H1 (cell line): ENCODE results near the gene CFAP100. TPM values are rescaled to one million over a fixed set of nuclear protein-coding genes. Genes with fewer than 3 reads are reported as not detected.

Experiments used
- CTCF ChIA-PET: fragments of 300-600 bp; sonication (Branson Sonifier 250); formaldehyde crosslinking; loops from one replicate; lab custom pipeline; 2021; ENCODE audit not compliant: partially characterized antibody; lab: Charles Lee
- POLR2A ChIA-PET: fragments of 300-600 bp; sonication (Branson Sonifier 250); formaldehyde crosslinking; loops from one replicate; lab custom pipeline; 2021; ENCODE audit warnings: inconsistent platforms; ENCODE audit not compliant: partially characterized antibody; lab: Charles Lee
- DNase-seq, 2 experiments: peaks; one replicate each; pipeline versions ENCODE4 v3.0.0 to v3.0.0-alpha.2; 2010 to 2022; ENCODE audit warnings: low spot score in 2 of 2, low read depth in 1 of 2, mixed read lengths in 1 of 2
- FAIRE-seq: peaks from 2 replicates; lab custom pipeline; 2011; peaks lifted over from hg19 to GRCh38; lab: Jason Lieb, UNC
- H2AFZ ChIP-seq: 2 replicates; pipeline ENCODE4 v1.8.1; 2012; ENCODE audit warnings: low read length, inconsistent platforms
- H2AK5ac ChIP-seq: 2 replicates; pipeline ENCODE4 v1.6.1; 2013; ENCODE audit warnings: low read depth, low read length
- H2BK120ac ChIP-seq: replicated peaks from 2 replicates; pipeline ENCODE3; 2013; ENCODE audit warnings: low read depth, low read length, inconsistent platforms
- H2BK12ac ChIP-seq: 2 replicates; pipeline ENCODE4 v1.6.1; 2013; ENCODE audit warnings: low read depth, low read length
- H2BK15ac ChIP-seq: 2 replicates; pipeline ENCODE4 v1.6.1; 2013; ENCODE audit warnings: low read length
- H2BK20ac ChIP-seq: 2 replicates; pipeline ENCODE4 v1.6.1; 2013; ENCODE audit warnings: low read length
- H2BK5ac ChIP-seq: 2 replicates; pipeline ENCODE4 v1.6.1; 2013; ENCODE audit warnings: low read depth, low read length
- H3K14ac ChIP-seq: 2 replicates; pipeline ENCODE4 v1.6.1; 2013; ENCODE audit warnings: inconsistent platforms; ENCODE audit not compliant: insufficient read length
- H3K18ac ChIP-seq: 2 replicates; pipeline ENCODE4 v1.6.1; 2013; ENCODE audit warnings: low read length; ENCODE audit errors: extremely low read depth
- H3K23ac ChIP-seq: 2 replicates; pipeline ENCODE4 v1.6.1; 2013; ENCODE audit warnings: inconsistent platforms; ENCODE audit not compliant: insufficient read length
- H3K23me2 ChIP-seq: 2 replicates; pipeline ENCODE4 v1.6.1; 2013; ENCODE audit warnings: low read depth, low read length
- H3K27ac ChIP-seq: 2 replicates; pipeline ENCODE4 v1.6.1; 2011; ENCODE audit warnings: low read depth, low read length, inconsistent platforms
- H3K27me3 ChIP-seq, 4 experiments: replicated peaks in 1 of 4; 1 replicate in 1 of 4; 2 replicates in 3 of 4; pipeline versions ENCODE4 v1.6.1 to v1.8.1; 2011 to 2013; ENCODE audit warnings: low read length in 3 of 4, mild to moderate bottlenecking in 3 of 4, inconsistent platforms in 2 of 4, mixed read lengths in 2 of 4, moderate library complexity in 1 of 4; ENCODE audit not compliant: control insufficient read depth in 3 of 4, insufficient read depth in 3 of 4; ENCODE audit errors: extremely low read depth in 1 of 4
- H3K36me3 ChIP-seq, 4 experiments: 2 replicates each; pipeline versions ENCODE4 v1.6.1 to v1.8.1; 2011 to 2013; ENCODE audit warnings: mild to moderate bottlenecking in 4 of 4, low read length in 3 of 4, moderate library complexity in 2 of 4, control low read depth in 1 of 4, inconsistent platforms in 1 of 4; ENCODE audit not compliant: insufficient read depth in 4 of 4, control insufficient read depth in 2 of 4
- H3K4ac ChIP-seq: replicated peaks from 2 replicates; pipeline ENCODE3; 2013; ENCODE audit warnings: low read length, low read depth, mixed read lengths, inconsistent platforms; ENCODE audit not compliant: insufficient read length
- H3K4me1 ChIP-seq, 4 experiments: replicated peaks in 1 of 4; 1 replicate in 1 of 4; 2 replicates in 3 of 4; pipeline versions ENCODE4 v1.6.1 to v1.8.1; 2011 to 2013; ENCODE audit warnings: low read length in 3 of 4, inconsistent platforms in 2 of 4, mixed read lengths in 1 of 4; ENCODE audit not compliant: insufficient read depth in 4 of 4, control insufficient read depth in 3 of 4
- H3K4me2 ChIP-seq, 2 experiments: 2 replicates each; pipeline versions ENCODE4 v1.6.1 to v1.8.1; 2011 to 2013; ENCODE audit warnings: low read depth in 2 of 2, low read length in 2 of 2, control low read depth in 1 of 2, inconsistent platforms in 1 of 2, mild to moderate bottlenecking in 1 of 2; ENCODE audit not compliant: insufficient read depth in 1 of 2
- H3K4me3 ChIP-seq, 4 experiments: fragments of 200-600, 300-600 bp in 1 of 4; sonication (generic), shearing (Covaris generic), sonication (Bioruptor Twin) in 1 of 4; 2 replicates each; pipeline versions ENCODE4 v1.5.1 to v1.8.1; 2011 to 2016; ENCODE audit warnings: low read length in 4 of 4, low read depth in 3 of 4, control low read depth in 2 of 4, inconsistent platforms in 2 of 4, mild to moderate bottlenecking in 2 of 4, mixed read lengths in 1 of 4, moderate library complexity in 1 of 4; ENCODE audit not compliant: insufficient read depth in 2 of 4; ENCODE audit errors: extremely low read depth in 1 of 4
- H3K56ac ChIP-seq: replicated peaks from 2 replicates; pipeline ENCODE3; 2013; ENCODE audit warnings: low read depth, mild to moderate bottlenecking, mixed read lengths, low read length, inconsistent platforms; ENCODE audit not compliant: insufficient read length
- H3K79me1 ChIP-seq: 2 replicates; pipeline ENCODE4 v1.6.1; 2013; ENCODE audit warnings: low read depth, low read length, control low read depth
- H3K79me2 ChIP-seq, 2 experiments: 2 replicates each; pipeline versions ENCODE4 v1.6.1 to v1.8.1; 2012 to 2013; ENCODE audit warnings: low read length in 2 of 2, mild to moderate bottlenecking in 2 of 2, inconsistent platforms in 1 of 2; ENCODE audit not compliant: insufficient read depth in 2 of 2, control insufficient read depth in 1 of 2
- H3K9ac ChIP-seq, 4 experiments: replicated peaks in 1 of 4; 1 replicate in 1 of 4; 2 replicates in 3 of 4; pipeline versions ENCODE4 v1.6.1 to v1.8.1; 2011 to 2013; ENCODE audit warnings: low read depth in 3 of 4, low read length in 3 of 4, control low read depth in 2 of 4, mild to moderate bottlenecking in 2 of 4, moderate library complexity in 2 of 4, inconsistent platforms in 1 of 4; ENCODE audit errors: extremely low read depth in 1 of 4
- H3K9me3 ChIP-seq, 2 experiments: 2 replicates each; pipeline versions ENCODE4 v1.6.1 to v1.8.1; 2012 to 2013; ENCODE audit warnings: mild to moderate bottlenecking in 2 of 2, moderate library complexity in 2 of 2, control low read depth in 1 of 2, inconsistent platforms in 1 of 2, low read depth in 1 of 2, low read length in 1 of 2, mixed read lengths in 1 of 2; ENCODE audit not compliant: insufficient read depth in 2 of 2
- H4K20me1 ChIP-seq, 2 experiments: replicated peaks in 1 of 2; 2 replicates each; pipeline versions ENCODE3 to v1.8.1; 2011 to 2013; ENCODE audit warnings: inconsistent platforms in 2 of 2, low read length in 2 of 2, mild to moderate bottlenecking in 1 of 2; ENCODE audit not compliant: insufficient read depth in 2 of 2, control insufficient read depth in 1 of 2
- H4K5ac ChIP-seq: 2 replicates; pipeline ENCODE4 v1.6.1; 2013; ENCODE audit warnings: low read length, low read depth, mixed read lengths, inconsistent platforms; ENCODE audit not compliant: insufficient read length
- H4K8ac ChIP-seq: 2 replicates; pipeline ENCODE4 v1.8.0; 2013; ENCODE audit warnings: mild to moderate bottlenecking, moderate library complexity, low read length, inconsistent platforms; ENCODE audit not compliant: insufficient read depth; ENCODE audit errors: extremely low read depth
- H4K91ac ChIP-seq: replicated peaks from 2 replicates; pipeline ENCODE3; 2013; ENCODE audit warnings: low read length, mixed read lengths, inconsistent platforms; ENCODE audit not compliant: insufficient read length
- ATF2 ChIP-seq: IDR thresholded peaks from 2 replicates; pipeline ENCODE4 v1.6.1; 2012; ENCODE audit warnings: low read length, inconsistent platforms
- BCL11A ChIP-seq, 2 experiments: IDR thresholded peaks; one replicate each; pipeline ENCODE4 v1.6.1; 2011; ENCODE audit warnings: low read depth in 2 of 2, low read length in 2 of 2, mild to moderate bottlenecking in 2 of 2
- CREB1 ChIP-seq: IDR thresholded peaks from 2 replicates; pipeline ENCODE4 v1.6.1; 2012; ENCODE audit warnings: inconsistent platforms
- JUND ChIP-seq: IDR thresholded peaks from 2 replicates; pipeline ENCODE4 v1.6.1; 2011; ENCODE audit warnings: mild to moderate bottlenecking, improper control_type of control experiment, low read length
- RFX5 ChIP-seq: IDR thresholded peaks from 2 replicates; pipeline ENCODE4 v1.6.1; 2011; ENCODE audit warnings: low read depth, low read length, improper control_type of control experiment, borderline replicate concordance
- SP4 ChIP-seq: IDR thresholded peaks from 2 replicates; pipeline ENCODE4 v1.6.1; 2012; ENCODE audit warnings: low read length, inconsistent platforms
- TAF1 ChIP-seq: IDR thresholded peaks from 2 replicates; pipeline ENCODE4 v1.6.1; 2011; ENCODE audit warnings: mild to moderate bottlenecking, low read depth, low read length
- WGBS, 2 experiments: shearing (Covaris generic) in 1 of 2; methylation state at CpG; one replicate each; pipeline versions ENCODE4 v1.1.6 to v1.1.7; 2013 to 2015; ENCODE audit warnings: low lambda C conversion rate in 2 of 2, mixed read lengths in 2 of 2, inconsistent platforms in 1 of 2, low coverage in 1 of 2, missing lambda C conversion rate in 1 of 2; ENCODE audit not compliant: insufficient replicate concordance in 2 of 2, insufficient coverage in 1 of 2, insufficient read length in 1 of 2; ENCODE audit errors: extremely low coverage in 1 of 2, missing lambda C conversion rate in 1 of 2; 5-methylcytosine and 5-hydroxymethylcytosine counted together
- polyA plus RNA-seq, 7 experiments: library from polyadenylated mRNA; depleted of rRNA in 3 of 7; stranded (reverse) in 5 of 7; unstranded in 2 of 7; fragments of >200 nt in 5 of 7; fragments of 200-250 nt in 2 of 7; gene quantifications; 1 replicate in 5 of 7; 2 replicates in 1 of 7; 4 replicates in 1 of 7; pipeline versions ENCODE4 v1.2.1 to v1.2.3, GENCODE V29; 2011 to 2013; ENCODE audit warnings: missing spikeins in 2 of 7, mixed read lengths in 2 of 7
- total RNA-seq: library from RNA; stranded (reverse); fragmentation: NEBNext Ultra II Directional; extraction: Animal tissue kit (Norgen Biotek cat#: 25700); gene quantifications from 2 replicates; pipeline ENCODE4 v1.2.1, GENCODE V29; 2021

The CFAP100 gene
- total and polyA plus RNA-seq, 2 of the 8 experiments (the other 6 are each of a cell fraction or from before 2014, with no cell fraction given) = 0.17 TPM; not detected in 1

DNA sequence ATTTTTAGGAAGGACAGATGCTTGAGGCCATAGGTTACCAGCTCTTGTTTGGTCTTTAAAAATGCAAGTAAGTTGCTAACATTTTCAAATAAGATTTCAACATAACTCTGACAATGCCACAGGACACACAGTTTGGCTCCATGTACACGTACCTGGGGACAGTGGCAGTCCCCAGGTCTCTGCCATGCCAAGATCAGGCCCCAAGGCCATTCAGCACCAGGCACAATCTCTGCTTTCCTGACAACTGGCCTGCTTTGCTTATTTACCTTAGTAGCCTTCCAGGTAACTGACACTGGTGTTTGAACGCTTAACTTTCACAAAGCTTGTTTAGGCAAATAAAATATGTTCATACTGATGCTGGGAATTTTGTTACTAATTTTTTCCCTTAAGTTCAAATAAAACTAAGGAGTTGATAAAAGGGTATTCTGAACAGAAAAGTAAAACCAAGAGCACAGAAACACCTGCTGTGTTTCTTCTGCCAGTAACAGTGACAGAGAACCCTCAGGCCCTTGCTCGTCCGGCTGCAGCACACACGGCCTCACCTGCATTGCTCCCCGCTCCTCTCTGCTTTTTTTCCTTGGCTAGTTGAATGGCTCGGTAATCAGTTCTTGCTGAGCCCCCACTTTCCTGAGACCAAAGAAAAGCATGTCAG lies 64.5 kb downstream of the CFAP100 start:
- no peak overlapping the region for H2BK20ac ChIP-seq
- TF ChIP-seq BCL11A (IDR thresholded peaks at IDR 0.05; ENCODE audit: low read depth in 2 of 2, low read length in 2 of 2) (no peak), ATF2 (no peak), SP4 (no peak), RFX5 (no peak), TAF1 (no peak), CREB1 (no peak), JUND (no peak)

More for the DNA sequence above, 64.5 kb downstream of the CFAP100 start:
- Histone ChIP-seq H2AK5ac (no peak overlapping the region), H3K27me3 (no peaks in the 10 kb centered on the region), H3K79me1 (peaks cover 6% of the 10 kb centered on the region; the same call in 1 of the 2 replicates), H2BK120ac (no peak overlapping the region), H3K4me1 (no peaks in the 10 kb centered on the region), H4K20me1 (peaks cover 0 to 12% of the 10 kb centered on the region in 2 experiments), H3K14ac (no peak overlapping the region), H3K27ac (no peak overlapping the region), H3K56ac (no peak overlapping the region), H4K8ac (no peak overlapping the region), H4K5ac (no peak overlapping the region), H3K9ac (no peak overlapping the region), H3K4me2 (no peak overlapping the region), H2BK12ac (no peak overlapping the region), H2BK5ac (no peak overlapping the region), H3K4me3 (no peak overlapping the region), H3K18ac (no peak overlapping the region), H2BK15ac (no peak overlapping the region), H3K23ac (no peak overlapping the region), H3K4ac (no peak overlapping the region), H4K91ac (no peak overlapping the region), H2AFZ (no peak overlapping the region), H3K79me2 (no peaks in the 10 kb centered on the region; a peak in 2 of 4 replicates), H3K23me2 (no peaks in the 10 kb centered on the region), H3K36me3 (peaks cover 12 to 68% (median 34%) of the 10 kb centered on the region in 4 experiments; a peak in 6 of 8 replicates), H3K9me3 (no peaks in the 10 kb centered on the region)
- FAIRE-seq = no peak
- ChIA-PET POLR2A (interaction anchor here (0.9 to 1.0 kb wide), 2 partner anchors 8 to 9 kb away, joined by 3 to 4 read pairs; no protein-coding TSS in a partner anchor), CTCF (interaction anchor here (1.1 kb wide), 1 partner anchor 18 kb away, joined by 3 read pairs; no protein-coding TSS in a partner anchor)
- DNase-seq = no peak
- WGBS, 2 experiments = 87% methylated on average over 7 of the region's 7 CpGs; no CpG with 5 or more reads in 1 of the 2 experiments
